GM21717 (cell line): Measurements from ENCODE around the gene HMX3.
"Not testable (repeated sequence)": the region's sequence is repeated elsewhere in the genome, so short reads cannot be mapped to it uniquely, and the experiment has no call there.

ENCODE experiments used
- ATAC-seq: cut with Tn5 transposase; IDR thresholded peaks from one replicate; pipeline ENCODE4 v1.9.1; 2021; ENCODE audit warnings: mild to moderate bottlenecking, moderate library complexity; ENCODE audit not compliant: unreplicated experiment

The HMX3 gene

DNA sequence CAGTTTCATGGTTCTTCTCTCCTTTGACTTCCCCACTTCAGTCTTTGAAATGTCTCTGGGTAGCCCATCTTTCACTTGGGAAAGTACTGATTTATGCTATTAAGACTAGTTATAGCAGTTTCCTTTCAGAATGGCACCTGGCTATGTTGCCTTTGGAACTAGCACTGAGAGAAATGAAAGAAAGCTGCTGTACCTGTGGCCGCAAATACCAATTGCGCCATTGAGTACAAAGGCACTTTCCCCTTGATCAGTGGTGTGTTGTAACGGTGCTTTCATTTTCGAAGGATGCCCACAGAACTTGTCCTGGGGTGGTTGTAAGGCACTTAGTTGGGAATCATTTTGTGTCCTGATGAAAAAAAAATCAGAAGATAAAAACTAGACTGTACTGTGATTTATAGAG is 35.2 kb downstream of the HMX3 start:
- no peak for ATAC-seq

DNA sequence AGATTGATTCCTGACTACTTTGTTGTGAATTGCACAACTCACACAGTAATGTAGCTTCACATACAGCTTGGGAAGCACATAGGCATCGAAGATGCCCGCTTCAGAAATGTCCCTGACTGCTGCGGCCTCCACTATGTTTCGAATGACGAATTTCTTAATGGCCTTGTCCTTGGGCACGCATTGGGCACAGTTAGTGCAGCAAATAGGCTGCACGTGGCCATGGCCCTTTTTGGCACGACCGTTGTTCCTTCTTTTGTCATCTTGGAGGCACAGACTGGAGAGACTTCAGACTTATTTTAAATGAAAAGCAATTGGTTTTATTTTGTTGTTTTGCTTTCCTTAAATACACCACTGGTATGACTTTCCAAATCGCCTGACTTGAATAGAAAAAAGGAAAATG is 35.8 kb downstream of the HMX3 start:
- not testable (repeated sequence) for ATAC-seq

DNA sequence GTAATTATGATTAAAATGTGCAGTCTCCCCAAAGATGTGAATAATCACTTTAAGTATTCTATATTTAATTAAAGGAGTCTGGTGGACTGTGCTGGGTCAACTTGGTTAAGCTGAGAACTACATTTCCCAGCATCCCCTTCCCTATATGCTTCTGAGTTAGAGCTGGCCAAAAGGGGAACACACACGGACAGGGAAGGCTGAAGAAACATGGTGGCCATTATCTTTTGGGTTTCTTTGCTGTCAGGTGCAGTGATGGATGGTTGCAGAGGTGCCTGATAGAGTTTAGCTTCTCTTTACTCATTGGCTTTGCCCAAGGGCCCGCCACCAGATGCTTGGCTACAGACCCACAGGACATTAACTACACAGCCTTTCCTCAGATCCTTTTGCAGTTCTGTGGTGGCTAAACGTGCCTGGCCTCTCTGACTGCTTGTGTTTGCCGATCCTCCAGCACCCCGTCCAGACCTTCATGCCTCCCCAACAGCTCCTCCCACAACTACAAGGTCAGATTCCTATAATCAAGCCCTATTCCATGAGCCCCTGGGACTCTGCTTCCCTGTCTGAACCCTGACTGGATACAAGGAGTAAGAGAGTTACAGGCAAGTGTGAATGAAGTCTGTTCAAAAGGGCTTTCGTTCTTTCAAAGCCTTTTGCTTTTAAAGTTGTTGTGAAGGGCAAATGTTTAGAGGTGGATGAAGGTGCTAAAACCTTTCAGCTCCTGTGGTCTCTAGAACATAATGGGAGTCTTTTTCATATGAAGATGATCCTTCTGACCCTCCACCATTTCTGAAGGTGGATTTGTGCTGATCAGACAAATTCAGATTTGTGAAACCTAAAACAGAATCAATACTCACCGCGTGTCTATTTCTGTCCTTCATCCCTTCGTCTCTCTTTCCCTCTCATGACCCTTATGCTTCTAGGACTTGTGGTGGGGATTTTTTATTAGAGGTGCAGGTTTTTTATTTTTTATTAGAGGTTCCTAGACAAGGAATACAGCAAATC is 39.9 kb downstream of the HMX3 start:
- ATAC-seq, result no peak

DNA sequence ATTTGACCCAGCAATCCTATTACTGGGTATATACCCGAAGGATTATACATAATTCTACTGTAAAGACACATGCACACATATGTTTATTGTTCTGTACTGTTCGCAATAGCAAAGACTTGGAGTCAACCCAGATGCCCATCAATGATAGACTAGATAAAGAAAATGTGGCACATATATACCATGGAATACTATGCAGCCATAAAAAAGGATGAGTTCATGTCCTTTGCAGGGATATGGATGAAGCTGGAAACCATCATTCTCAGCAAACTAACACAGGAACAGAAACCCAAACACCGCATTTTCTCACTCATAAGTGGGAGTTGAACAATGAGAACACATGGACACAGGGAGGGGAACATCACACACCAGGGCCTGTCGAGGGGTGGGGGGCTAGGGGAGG is 42.6 kb downstream of the HMX3 start:
- not testable (repeated sequence) for ATAC-seq

DNA sequence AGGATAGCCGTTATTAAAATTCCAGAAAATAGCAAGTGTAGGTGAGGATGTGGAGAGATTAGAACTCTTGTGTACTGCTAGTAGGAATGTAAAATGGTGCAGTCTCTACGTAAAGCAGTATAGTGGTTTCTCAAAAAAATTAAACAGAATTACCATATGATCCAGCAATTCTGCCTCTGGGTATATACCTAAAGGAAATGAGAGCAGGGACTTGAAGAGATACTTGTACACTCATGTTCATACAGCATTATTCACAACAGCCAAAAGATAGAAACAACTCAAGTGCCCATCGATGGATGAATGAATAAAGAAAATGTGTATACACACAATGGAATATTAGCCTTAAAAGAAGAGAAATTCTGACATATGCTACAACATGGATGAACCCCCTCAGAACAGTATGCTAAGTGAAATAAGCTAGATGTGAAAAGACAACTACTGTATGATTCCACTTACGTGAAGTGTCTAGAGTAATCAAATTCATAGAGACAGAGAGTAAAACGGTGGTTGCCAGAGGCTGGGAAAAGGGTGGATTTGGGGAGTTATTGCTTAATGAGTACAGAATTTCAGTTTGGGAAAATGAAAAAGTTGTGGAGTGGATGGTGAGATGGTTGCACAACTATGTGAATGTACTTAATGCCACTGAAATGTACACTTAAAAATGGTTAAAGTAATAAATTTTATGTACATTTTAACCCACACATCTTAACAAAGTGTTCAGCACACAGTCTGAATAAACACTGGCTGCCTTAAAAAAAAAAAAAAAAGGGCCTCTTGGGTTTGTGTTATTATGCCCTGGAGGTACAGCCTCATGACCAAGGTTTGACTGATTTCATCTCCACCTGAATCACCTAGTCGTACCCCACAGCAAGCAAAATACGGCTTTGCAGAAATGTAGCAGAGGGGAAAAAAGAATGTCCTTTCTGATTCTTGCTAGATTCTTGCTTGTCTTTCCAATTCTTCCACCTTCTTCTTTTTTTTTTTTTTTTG is 44.6 kb downstream of the HMX3 start:
- no peak for ATAC-seq

DNA sequence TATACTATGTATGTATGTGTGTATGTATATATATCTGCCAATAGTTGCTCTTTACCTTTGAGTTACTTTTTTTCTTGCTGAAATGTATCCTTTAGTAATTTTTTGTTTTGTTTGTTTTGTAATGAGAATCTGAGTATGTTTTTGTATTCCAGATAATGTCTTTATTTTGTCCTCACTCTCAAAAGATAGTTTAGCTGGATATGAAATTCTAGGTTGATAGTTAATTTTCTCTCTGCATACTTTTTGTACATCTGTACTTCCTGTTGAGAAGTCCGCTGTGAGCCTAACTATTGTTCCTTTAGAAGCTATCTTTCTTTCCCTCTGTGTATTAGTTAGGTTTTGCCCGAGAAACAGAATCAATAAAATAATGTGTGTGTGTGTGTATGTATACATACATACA is 48.0 kb downstream of the HMX3 start:
- ATAC-seq, result no peak

DNA sequence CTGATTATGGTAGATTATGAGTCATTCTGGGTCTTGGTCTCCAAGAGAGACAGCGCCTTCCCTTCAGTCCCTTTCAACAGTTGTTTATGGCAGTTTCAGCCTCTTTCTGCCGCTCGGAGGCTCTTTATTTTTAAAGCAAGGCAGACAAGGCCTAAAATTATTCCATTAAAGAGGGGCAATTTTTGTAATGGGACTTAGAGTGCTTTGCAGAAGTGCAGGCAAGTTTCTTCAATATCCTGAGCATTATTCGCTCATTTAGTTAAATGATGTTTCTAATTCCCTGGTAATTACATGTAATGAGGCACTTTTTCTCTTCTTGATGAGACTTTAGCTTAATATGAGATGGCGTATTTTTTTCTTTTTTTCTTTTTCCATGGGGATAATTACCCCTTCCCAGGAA is 52.0 kb downstream of the HMX3 start:
- ATAC-seq, result no peak
